Measurements from ENCODE around the gene IPO4.
A peak's percentile ranks its signal among the peaks of the same experiment; 100 is the strongest.

Gene IPO4

DNA sequence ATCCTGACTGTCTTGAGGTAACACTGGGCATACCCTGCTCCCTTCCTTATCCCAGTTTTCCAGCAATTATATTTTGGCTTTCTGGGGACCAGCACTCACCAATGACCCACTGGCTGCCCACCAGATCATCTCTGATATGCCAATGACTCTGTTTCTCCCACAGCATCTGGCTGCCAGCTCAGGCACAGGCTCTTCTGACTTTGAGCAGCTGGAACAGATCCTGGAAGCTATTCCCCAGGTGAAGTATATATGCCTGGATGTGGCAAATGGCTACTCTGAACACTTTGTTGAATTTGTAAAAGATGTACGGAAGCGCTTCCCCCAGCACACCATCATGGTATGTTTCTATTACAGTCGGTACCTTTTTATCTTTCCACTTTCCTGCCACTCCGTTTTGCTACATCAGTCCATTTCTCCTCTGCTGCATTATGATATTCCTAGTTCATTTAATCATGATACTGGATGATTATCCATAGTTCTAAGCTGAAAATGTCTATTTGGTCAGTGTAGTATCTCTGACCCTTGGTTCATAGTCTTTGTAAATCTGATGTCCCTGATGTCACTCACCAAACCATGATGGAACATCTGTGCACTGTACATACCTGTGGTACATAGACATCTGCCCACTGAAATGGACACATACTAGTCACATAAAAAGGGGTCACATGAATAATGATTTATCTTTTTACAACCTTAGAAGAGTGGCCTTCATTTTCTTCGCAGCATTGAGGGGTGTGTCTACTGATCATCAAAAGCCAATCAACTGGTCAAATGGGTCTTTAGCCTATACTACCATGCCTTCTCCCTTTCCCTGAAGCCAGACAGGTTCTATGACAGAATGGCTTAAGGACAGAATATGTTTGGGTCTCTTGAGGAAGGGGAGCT lies 47.4 kb upstream of the IPO4 start:
- H3K23ac ChIP-seq (ENCODE audit: low read length) = no peak overlapping the region
- no peak overlapping the region for H2BK5ac ChIP-seq (ENCODE audit: low read length)
- H3K18ac ChIP-seq (ENCODE audit: low read length) = no peak overlapping the region
- WGBS (ENCODE audit: extremely low coverage, insufficient coverage, low lambda C conversion rate) = no CpG with 5 or more reads among the region's 5 CpGs
- H4K5ac ChIP-seq (ENCODE audit: low read length) = no peak overlapping the region
- no peak overlapping the region for H2AK5ac ChIP-seq (ENCODE audit: low read length)
- no peak overlapping the region for H3K4me2 ChIP-seq (ENCODE audit: low read length)
- H3K4me3 ChIP-seq (ENCODE audit: low read length) = no peak overlapping the region
- no peak overlapping the region for H3K9ac ChIP-seq (ENCODE audit: low read length)
- H3K4me1 ChIP-seq (ENCODE audit: control insufficient read depth, low read depth, low read length) = peaks cover 2% of the 10 kb centered on the region
- no peak overlapping the region for H2BK15ac ChIP-seq (replicated peaks; ENCODE audit: low read depth)
- no peak overlapping the region for H3K27ac ChIP-seq (ENCODE audit: low read depth, low read length)
- no peak overlapping the region for H3K4ac ChIP-seq (ENCODE audit: low read depth, low read length)
- H4K8ac ChIP-seq (ENCODE audit: low read depth, low read length) = no peak overlapping the region
- no peak overlapping the region for H3K56ac ChIP-seq (ENCODE audit: low read length)
- peaks cover 9% of the 10 kb centered on the region for H3K79me2 ChIP-seq (ENCODE audit: control insufficient read depth, insufficient read depth, low read length)
- DNase-seq = no peak
- H3K27me3 ChIP-seq (ENCODE audit: insufficient read depth, low read length, poor library complexity) = no peaks in the 10 kb centered on the region
- H2BK120ac ChIP-seq (ENCODE audit: low read depth, low read length) = no peak overlapping the region
- peaks cover 8% of the 10 kb centered on the region for H3K79me1 ChIP-seq (ENCODE audit: low read length)
- H3K36me3 ChIP-seq (ENCODE audit: control insufficient read depth, insufficient read depth, low read length) = peaks cover 2% of the 10 kb centered on the region

DNA sequence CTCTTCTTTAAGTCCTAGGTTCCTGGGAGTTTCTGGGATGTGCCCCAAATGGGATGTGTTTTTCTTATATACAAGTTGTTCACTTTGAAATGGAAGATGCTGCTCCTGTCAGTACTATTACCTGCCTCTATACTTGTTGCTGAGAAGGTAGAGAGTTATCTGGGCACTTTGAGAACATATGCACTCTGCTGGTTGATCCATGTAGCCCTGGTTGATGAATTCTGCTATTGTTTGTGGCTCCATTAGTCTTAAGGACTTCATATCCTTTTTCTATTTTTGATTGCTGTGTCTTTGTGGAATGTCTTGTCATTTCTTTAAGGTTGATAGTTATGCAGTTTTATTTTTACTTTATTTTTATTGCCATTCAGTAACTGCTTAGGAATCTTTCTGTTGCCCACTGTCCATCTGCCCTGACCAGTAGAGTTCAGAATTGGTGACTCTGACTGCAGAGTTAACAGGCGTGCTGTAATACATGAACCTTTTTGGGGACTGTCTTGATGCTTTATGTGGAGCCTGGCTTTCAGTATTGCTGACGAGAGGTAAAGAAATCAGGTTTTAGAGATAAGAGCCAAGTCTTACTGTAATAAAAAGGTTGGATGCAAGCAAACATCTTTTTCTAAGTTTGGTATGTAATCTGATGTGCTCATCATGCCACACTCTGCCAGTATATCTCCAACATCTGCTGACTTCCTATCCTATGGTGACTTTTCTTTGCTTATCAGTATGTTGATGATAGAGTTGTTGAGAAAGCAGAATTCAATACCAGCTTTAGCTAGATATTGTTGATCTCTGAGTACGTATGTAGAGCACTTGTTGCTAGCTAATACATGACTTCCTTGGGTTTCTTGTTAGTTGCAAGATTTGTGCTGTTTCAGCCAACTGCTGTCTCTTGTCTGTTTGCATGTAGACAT lies 45.7 kb upstream of the IPO4 start:
- H3K36me3 ChIP-seq (ENCODE audit: control insufficient read depth, insufficient read depth, low read length) = no peaks in the 10 kb centered on the region
- H3K27ac ChIP-seq (ENCODE audit: low read depth, low read length) = no peak overlapping the region
- H2BK15ac ChIP-seq (replicated peaks; ENCODE audit: low read depth) = no peak overlapping the region
- H3K4me1 ChIP-seq (ENCODE audit: control insufficient read depth, low read depth, low read length) = peaks cover 2% of the 10 kb centered on the region
- H2BK5ac ChIP-seq (ENCODE audit: low read length) = no peak overlapping the region
- no peak overlapping the region for H3K9ac ChIP-seq (ENCODE audit: low read length)
- WGBS (ENCODE audit: extremely low coverage, insufficient coverage, low lambda C conversion rate) = no CpG with 5 or more reads among the region's 3 CpGs
- peaks cover 14% of the 10 kb centered on the region for H3K79me2 ChIP-seq (ENCODE audit: control insufficient read depth, insufficient read depth, low read length)
- no peaks in the 10 kb centered on the region for H3K27me3 ChIP-seq (ENCODE audit: insufficient read depth, low read length, poor library complexity)
- no peak overlapping the region for H4K8ac ChIP-seq (ENCODE audit: low read depth, low read length)
- H3K79me1 ChIP-seq (ENCODE audit: low read length) = peaks cover 9% of the 10 kb centered on the region
- H4K5ac ChIP-seq (ENCODE audit: low read length) = no peak overlapping the region
- H3K18ac ChIP-seq (ENCODE audit: low read length) = no peak overlapping the region
- no peak overlapping the region for H2BK120ac ChIP-seq (ENCODE audit: low read depth, low read length)
- no peak for DNase-seq
- H3K23ac ChIP-seq (ENCODE audit: low read length) = no peak overlapping the region
- no peak overlapping the region for H3K4me2 ChIP-seq (ENCODE audit: low read length)
- H3K4me3 ChIP-seq (ENCODE audit: low read length) = no peak overlapping the region
- no peak overlapping the region for H3K4ac ChIP-seq (ENCODE audit: low read depth, low read length)
- H2AK5ac ChIP-seq (ENCODE audit: low read length) = no peak overlapping the region
- H3K56ac ChIP-seq (ENCODE audit: low read length) = no peak overlapping the region

DNA sequence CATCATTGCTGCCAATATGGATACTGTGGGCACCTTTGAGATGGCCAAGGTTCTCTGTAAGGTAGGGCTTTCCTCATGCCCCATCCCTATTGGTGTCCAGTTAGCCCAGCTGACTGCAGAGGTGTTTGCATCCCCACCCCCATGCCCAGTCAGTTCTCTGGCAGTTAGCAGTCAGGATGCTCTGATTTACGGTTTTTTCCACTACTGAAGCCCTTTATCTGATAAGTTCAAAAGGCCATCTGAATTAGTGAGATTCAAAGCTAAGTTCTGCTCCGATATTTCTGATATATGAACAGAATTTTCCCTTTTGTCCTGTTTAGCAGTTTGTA lies 44.9 kb upstream of the IPO4 start:
- Histone ChIP-seq H4K8ac (ENCODE audit: low read depth, low read length) (no peak overlapping the region), H3K36me3 (ENCODE audit: control insufficient read depth, insufficient read depth, low read length) (no peaks in the 10 kb centered on the region), H4K5ac (ENCODE audit: low read length) (no peak overlapping the region), H3K4me1 (ENCODE audit: control insufficient read depth, low read depth, low read length) (peaks cover 2% of the 10 kb centered on the region), H3K56ac (ENCODE audit: low read length) (peak overlapping the region; percentile 97), H3K18ac (ENCODE audit: low read length) (no peak overlapping the region), H3K4me3 (ENCODE audit: low read length) (no peak overlapping the region), H3K4ac (ENCODE audit: low read depth, low read length) (no peak overlapping the region), H3K27me3 (ENCODE audit: insufficient read depth, low read length, poor library complexity) (no peaks in the 10 kb centered on the region), H2BK15ac (replicated peaks; ENCODE audit: low read depth) (no peak overlapping the region), H2AK5ac (ENCODE audit: low read length) (no peak overlapping the region), H3K4me2 (ENCODE audit: low read length) (peak overlapping the region; percentile 78), H2BK5ac (ENCODE audit: low read length) (no peak overlapping the region), H3K9ac (ENCODE audit: low read length) (peak overlapping the region; percentile 95), H2BK120ac (ENCODE audit: low read depth, low read length) (no peak overlapping the region), H3K23ac (ENCODE audit: low read length) (no peak overlapping the region), H3K79me2 (ENCODE audit: control insufficient read depth, insufficient read depth, low read length) (peaks cover 18% of the 10 kb centered on the region), H3K79me1 (ENCODE audit: low read length) (peaks cover 9% of the 10 kb centered on the region), H3K27ac (ENCODE audit: low read depth, low read length) (no peak overlapping the region)
- no CpG with 5 or more reads among the region's 2 CpGs for WGBS (ENCODE audit: extremely low coverage, insufficient coverage, low lambda C conversion rate)
- DNase-seq = peak; percentile 24

DNA sequence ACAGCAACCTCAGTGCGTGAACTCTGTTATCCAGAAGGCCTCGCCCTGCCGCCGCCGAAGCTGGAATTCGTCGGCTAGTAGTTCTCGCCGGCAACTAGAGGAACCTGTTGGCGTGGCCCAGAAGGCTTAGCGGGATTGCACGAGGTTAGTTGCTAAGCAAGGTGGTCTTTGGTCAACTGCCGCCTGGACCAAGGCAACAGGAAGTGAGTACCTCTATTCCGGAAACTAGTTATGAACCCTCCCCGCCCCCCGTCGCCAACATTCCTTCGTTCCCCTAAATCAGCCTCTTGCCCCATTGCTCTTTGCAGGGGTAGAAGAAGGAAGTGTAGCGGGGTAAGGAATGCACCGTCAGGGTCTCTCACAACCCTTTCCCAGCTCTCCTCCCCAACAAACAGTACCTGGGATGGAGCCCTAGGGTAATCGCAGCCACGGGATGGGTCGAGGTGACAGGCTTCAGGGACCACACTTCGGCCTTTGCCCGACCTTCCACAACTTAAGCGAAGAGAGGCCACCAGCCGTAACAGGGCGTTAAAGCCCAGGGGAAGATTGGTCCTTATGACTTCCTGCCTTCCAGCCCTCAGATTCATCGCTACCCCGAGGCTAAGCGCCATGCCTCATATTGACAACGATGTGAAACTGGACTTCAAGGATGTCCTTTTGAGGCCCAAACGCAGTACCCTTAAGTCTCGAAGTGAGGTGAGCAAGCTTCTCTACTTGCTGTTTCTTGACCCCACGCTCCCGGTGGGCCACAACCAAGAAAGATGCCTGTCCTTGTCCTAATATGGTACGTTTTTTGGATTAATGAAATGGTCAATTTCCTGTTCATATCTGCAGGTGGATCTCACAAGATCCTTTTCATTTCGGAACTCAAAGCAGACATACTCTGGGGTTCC lies 44.3 kb upstream of the IPO4 start, which contains the start of gene GMPR2:
TSS of gene GMPR2 (plus strand) at position 285 of the 893 bp plus-strand sequence. CDS start at position 610, 325 bp downstream.
- H3K27ac ChIP-seq (ENCODE audit: low read depth, low read length) = peak within 1 kb of the TSS; percentile 79
- H3K27me3 ChIP-seq (ENCODE audit: insufficient read depth, low read length, poor library complexity) = no peaks in the 10 kb centered on the region
- H3K4me3 ChIP-seq (ENCODE audit: low read length) = peak within 1 kb of the TSS; percentile 99
- H3K4me1 ChIP-seq (ENCODE audit: control insufficient read depth, low read depth, low read length) = peaks cover 2% of the 10 kb centered on the region
- H3K36me3 ChIP-seq (ENCODE audit: control insufficient read depth, insufficient read depth, low read length) = no peaks in the 10 kb centered on the region
- no peak for DNase-seq
- peak within 1 kb of the TSS; percentile 95 for H3K9ac ChIP-seq (ENCODE audit: low read length)
- peak within 1 kb of the TSS; percentile 82 for H2BK5ac ChIP-seq (ENCODE audit: low read length)
- peak within 1 kb of the TSS; percentile 46 for H3K4ac ChIP-seq (ENCODE audit: low read depth, low read length)
- peak within 1 kb of the TSS; percentile 37 for H2BK120ac ChIP-seq (ENCODE audit: low read depth, low read length)
- peak within 1 kb of the TSS; percentile 28 for H3K18ac ChIP-seq (ENCODE audit: low read length)
- no peak within 1 kb of the TSS for H4K8ac ChIP-seq (ENCODE audit: low read depth, low read length)
- peaks cover 19% of the 10 kb centered on the region for H3K79me2 ChIP-seq (ENCODE audit: control insufficient read depth, insufficient read depth, low read length)
- peak within 1 kb of the TSS; percentile 9 for H3K23ac ChIP-seq (ENCODE audit: low read length)
- no CpG with 5 or more reads among the region's 38 CpGs for WGBS (ENCODE audit: extremely low coverage, insufficient coverage, low lambda C conversion rate)
- peak within 1 kb of the TSS; percentile 98 for H3K4me2 ChIP-seq (ENCODE audit: low read length)
- no peak within 1 kb of the TSS for H4K5ac ChIP-seq (ENCODE audit: low read length)
- H2BK15ac ChIP-seq (replicated peaks; ENCODE audit: low read depth) = no peak within 1 kb of the TSS
- no peak within 1 kb of the TSS for H2AK5ac ChIP-seq (ENCODE audit: low read length)
- H3K56ac ChIP-seq (ENCODE audit: low read length) = peak within 1 kb of the TSS; percentile 97
- H3K79me1 ChIP-seq (ENCODE audit: low read length) = peaks cover 9% of the 10 kb centered on the region

DNA sequence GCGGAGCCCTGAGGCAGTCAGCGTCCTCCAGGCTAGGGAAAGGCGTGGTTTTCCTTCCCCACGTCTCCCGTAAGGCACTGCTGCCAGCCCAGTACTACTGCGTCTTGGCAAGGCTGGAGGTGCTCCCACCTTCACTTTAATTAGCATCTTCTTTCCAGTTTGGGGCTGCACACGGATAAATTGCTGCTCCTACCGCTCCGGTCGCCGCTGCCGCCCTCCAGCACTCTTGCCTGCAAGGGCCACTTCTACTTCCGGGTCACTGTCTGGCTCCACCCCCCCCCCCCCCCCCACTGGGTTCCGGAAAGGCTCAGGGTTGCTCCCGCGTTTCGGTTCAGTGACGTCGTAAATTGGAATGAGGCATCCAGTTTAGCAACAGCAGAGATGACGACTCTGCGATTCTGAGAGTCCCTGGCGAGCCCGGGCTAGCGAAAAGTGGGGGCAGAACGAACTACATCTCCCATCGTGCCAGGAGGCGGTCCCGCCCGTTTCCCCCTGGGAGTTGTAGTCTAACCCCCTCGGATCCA lies 43.6 kb upstream of the IPO4 start, which contains the start of gene NEDD8:
TSS of gene NEDD8 (minus strand) at position 247 of the 524 bp plus-strand sequence. CDS start at position 147, 100 bp downstream.
- Histone ChIP-seq H2BK120ac (ENCODE audit: low read depth, low read length) (peak within 1 kb of the TSS; percentile 37), H3K27ac (ENCODE audit: low read depth, low read length) (peak within 1 kb of the TSS; percentile 79), H3K23ac (ENCODE audit: low read length) (peak within 1 kb of the TSS; percentile 9), H3K36me3 (ENCODE audit: control insufficient read depth, insufficient read depth, low read length) (no peaks in the 10 kb centered on the region), H3K56ac (ENCODE audit: low read length) (peak within 1 kb of the TSS; percentile 97), H3K79me2 (ENCODE audit: control insufficient read depth, insufficient read depth, low read length) (peaks cover 20% of the 10 kb centered on the region), H3K79me1 (ENCODE audit: low read length) (peaks cover 9% of the 10 kb centered on the region), H3K4ac (ENCODE audit: low read depth, low read length) (peak within 1 kb of the TSS; percentile 46), H4K8ac (ENCODE audit: low read depth, low read length) (peak within 1 kb of the TSS; percentile 16), H4K5ac (ENCODE audit: low read length) (no peak within 1 kb of the TSS), H3K4me2 (ENCODE audit: low read length) (peak within 1 kb of the TSS; percentile 98), H3K4me3 (ENCODE audit: low read length) (peak within 1 kb of the TSS; percentile 99), H3K9ac (ENCODE audit: low read length) (peak within 1 kb of the TSS; percentile 95), H3K4me1 (ENCODE audit: control insufficient read depth, low read depth, low read length) (peaks cover 2% of the 10 kb centered on the region), H2BK5ac (ENCODE audit: low read length) (peak within 1 kb of the TSS; percentile 82), H3K18ac (ENCODE audit: low read length) (peak within 1 kb of the TSS; percentile 28), H2BK15ac (replicated peaks; ENCODE audit: low read depth) (no peak within 1 kb of the TSS), H3K27me3 (ENCODE audit: insufficient read depth, low read length, poor library complexity) (no peaks in the 10 kb centered on the region), H2AK5ac (ENCODE audit: low read length) (no peak within 1 kb of the TSS)
- peak; percentile 95 for DNase-seq
- no CpG with 5 or more reads among the region's 30 CpGs for WGBS (ENCODE audit: extremely low coverage, insufficient coverage, low lambda C conversion rate)
